ENCODE data around the gene TOX4. TPM values are rescaled to one million over a fixed set of nuclear protein-coding genes. Genes with fewer than 3 reads are reported as not detected.
"Not testable (repeated sequence)": the region's sequence is repeated elsewhere in the genome, so short reads cannot be mapped to it uniquely, and the experiment has no call there.

TOX4 gene
- total RNA-seq, 1 donor from 2014 or later = 72.2 TPM

DNA sequence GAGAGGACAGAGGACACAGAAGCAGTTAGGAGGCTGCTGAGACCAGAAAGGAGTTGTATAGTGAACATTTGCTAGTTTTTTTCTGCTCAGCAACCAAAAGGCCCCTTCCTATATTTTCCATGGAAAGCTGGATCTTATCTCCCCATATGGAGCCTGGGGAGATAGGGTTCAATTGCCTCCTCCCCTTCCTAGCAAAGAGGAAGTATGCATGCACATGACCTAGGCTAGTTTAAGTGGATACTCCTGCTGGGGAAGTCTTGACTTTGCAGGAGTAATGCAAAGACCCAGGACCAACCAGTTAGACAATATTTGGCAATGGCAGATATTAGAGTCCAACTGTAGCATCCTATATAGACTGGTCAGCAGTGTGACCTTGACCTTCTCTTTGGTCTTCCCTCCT lies 36.1 kb upstream of the TOX4 start:
- H3K27me3 ChIP-seq (ENCODE audit: low read depth) = no peaks in the 10 kb centered on the region
- no peak overlapping the region for H3K27ac ChIP-seq
- peaks cover 15% of the 10 kb centered on the region for H3K4me1 ChIP-seq
- no peaks in the 10 kb centered on the region for H3K36me3 ChIP-seq
- H3K9me3 ChIP-seq = no peaks in the 10 kb centered on the region
- no peak for DNase-seq
- intact Hi-C loops (cut with DNase I) = no loop called here
- TF ChIP-seq, protein P1, sequence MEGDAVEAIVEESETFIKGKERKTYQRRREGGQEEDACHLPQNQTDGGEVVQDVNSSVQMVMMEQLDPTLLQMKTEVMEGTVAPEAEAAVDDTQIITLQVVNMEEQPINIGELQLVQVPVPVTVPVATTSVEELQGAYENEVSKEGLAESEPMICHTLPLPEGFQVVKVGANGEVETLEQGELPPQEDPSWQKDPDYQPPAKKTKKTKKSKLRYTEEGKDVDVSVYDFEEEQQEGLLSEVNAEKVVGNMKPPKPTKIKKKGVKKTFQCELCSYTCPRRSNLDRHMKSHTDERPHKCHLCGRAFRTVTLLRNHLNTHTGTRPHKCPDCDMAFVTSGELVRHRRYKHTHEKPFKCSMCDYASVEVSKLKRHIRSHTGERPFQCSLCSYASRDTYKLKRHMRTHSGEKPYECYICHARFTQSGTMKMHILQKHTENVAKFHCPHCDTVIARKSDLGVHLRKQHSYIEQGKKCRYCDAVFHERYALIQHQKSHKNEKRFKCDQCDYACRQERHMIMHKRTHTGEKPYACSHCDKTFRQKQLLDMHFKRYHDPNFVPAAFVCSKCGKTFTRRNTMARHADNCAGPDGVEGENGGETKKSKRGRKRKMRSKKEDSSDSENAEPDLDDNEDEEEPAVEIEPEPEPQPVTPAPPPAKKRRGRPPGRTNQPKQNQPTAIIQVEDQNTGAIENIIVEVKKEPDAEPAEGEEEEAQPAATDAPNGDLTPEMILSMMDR (IDR thresholded peaks at IDR 0.05) = no peak
- no peak for ATAC-seq
- H3K4me3 ChIP-seq = no peak overlapping the region

- H3K9me3 ChIP-seq; ATAC-seq; intact Hi-C loops (cut with DNase I): not testable (repeated sequence)
Observed at GRCh38 chr14:21442657-21443056, 34.3 kb upstream of the TOX4 start.

DNA sequence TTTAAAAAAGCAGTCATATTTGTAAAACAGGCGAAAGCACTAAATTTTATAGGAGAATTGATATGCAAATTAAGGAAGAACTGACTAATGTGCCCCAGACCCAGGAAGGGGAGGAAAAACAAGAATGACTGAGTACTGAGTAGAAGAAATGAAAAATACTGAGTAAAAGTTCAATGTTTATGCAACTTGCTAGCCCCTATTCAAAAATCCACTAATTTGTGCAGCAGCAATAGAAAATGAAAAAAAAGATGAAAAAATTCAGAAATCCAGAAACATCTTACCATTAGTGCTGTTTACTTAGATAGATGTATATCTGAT lies 27.1 kb upstream of the TOX4 start:
- ATAC-seq (no peak), DNase-seq (no peak)
- TF ChIP-seq, protein P1 (IDR thresholded peaks at IDR 0.05) = no peak
- Histone ChIP-seq H3K4me3 (no peak overlapping the region), H3K36me3 (peaks cover 9% of the 10 kb centered on the region), H3K9me3 (no peaks in the 10 kb centered on the region), H3K27me3 (ENCODE audit: low read depth) (no peaks in the 10 kb centered on the region), H3K27ac (no peak overlapping the region), H3K4me1 (peaks cover 52% of the 10 kb centered on the region)
- intact Hi-C loops (cut with DNase I) = no loop called here

More at GRCh38 chr14:21442657-21443056, 34.3 kb upstream of the TOX4 start:
- not testable (repeated sequence) for H3K4me3 ChIP-seq; H3K36me3 ChIP-seq; H3K27ac ChIP-seq; H3K27me3 ChIP-seq (ENCODE audit: low read depth); DNase-seq; H3K4me1 ChIP-seq

- Histone ChIP-seq H3K9me3 (no peaks in the 10 kb centered on the region), H3K36me3 (peaks cover 16% of the 10 kb centered on the region), H3K4me1 (peaks cover 44% of the 10 kb centered on the region), H3K27me3 (ENCODE audit: low read depth) (no peaks in the 10 kb centered on the region), H3K27ac (peak overlapping the region; percentile 93), H3K4me3 (peak overlapping the region; percentile 72)
- ATAC-seq = no peak
- TF ChIP-seq, protein P1 (IDR thresholded peaks at IDR 0.05) = no peak
- intact Hi-C loops (cut with DNase I) = no loop called here
- DNase-seq = no peak
Observed at GRCh38 chr14:21454843-21455544, 22.0 kb upstream of the TOX4 start.

DNA sequence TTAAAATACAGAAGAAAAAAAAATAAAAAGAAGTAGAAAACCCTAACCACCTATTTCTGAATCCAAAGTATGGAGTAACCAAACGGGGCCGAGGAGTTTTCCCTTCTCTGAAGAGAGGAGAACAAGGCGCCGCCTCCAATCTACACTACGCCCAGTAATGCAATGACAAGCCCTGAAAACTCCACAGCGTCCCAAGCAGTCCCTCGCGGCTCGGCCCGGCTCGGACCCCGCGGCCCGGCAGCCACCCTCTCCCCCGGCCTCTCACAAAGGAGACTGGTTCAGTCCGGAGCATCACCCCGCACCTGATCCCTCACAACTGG lies 21.4 kb upstream of the TOX4 start:
- H3K27me3 ChIP-seq (ENCODE audit: low read depth) = no peaks in the 10 kb centered on the region
- peak overlapping the region; percentile 93 for H3K27ac ChIP-seq
- H3K36me3 ChIP-seq = peaks cover 21% of the 10 kb centered on the region
- intact Hi-C loops (cut with DNase I) = no loop called here
- no peak for DNase-seq
- peaks cover 39% of the 10 kb centered on the region for H3K4me1 ChIP-seq
- TF ChIP-seq, protein P1 (IDR thresholded peaks at IDR 0.05) = no peak
- no peaks in the 10 kb centered on the region for H3K9me3 ChIP-seq
- peak; percentile 61 to 64 for ATAC-seq
- H3K4me3 ChIP-seq = peak overlapping the region; percentile 72

GRCh38 chr14:21455912-21456667 lies 20.9 kb upstream of the TOX4 start, which contains the start of gene CHD8:
TSS of gene CHD8 (minus strand) at chr14:21456123. CDS start at chr14:21431643, 24,480 bp downstream.
- Histone ChIP-seq H3K27ac (peak within 1 kb of the TSS; percentile 93), H3K36me3 (peaks cover 26% of the 10 kb centered on the region), H3K9me3 (no peaks in the 10 kb centered on the region), H3K4me3 (peak within 1 kb of the TSS; percentile 72), H3K27me3 (ENCODE audit: low read depth) (no peaks in the 10 kb centered on the region), H3K4me1 (peaks cover 33% of the 10 kb centered on the region)
- intact Hi-C loops (cut with DNase I) = no loop called here
- ATAC-seq (peak; percentile 100), DNase-seq (peak; percentile 100)
- TF ChIP-seq, protein P1 (IDR thresholded peaks at IDR 0.05) = peak; percentile 72

All from lower lobe of right lung (tissue), 2 donors.